Trophoblast cell (in vitro differentiated cells and primary cell): Measurements from ENCODE around the gene FAM219B.
"Not testable (repeated sequence)": the region's sequence is repeated elsewhere in the genome, so short reads cannot be mapped to it uniquely, and the experiment has no call there.

ENCODE experiments used
- DNase-seq, 2 donors: peaks; one replicate each; pipeline ENCODE4 v3.0.0-alpha.2; 2016
- H2AFZ ChIP-seq: 2 replicates; pipeline ENCODE4 v1.6.1; 2013; ENCODE audit warnings: low read length, moderate library complexity, mild to moderate bottlenecking; ENCODE audit not compliant: insufficient read depth, poor library complexity
- H2AK5ac ChIP-seq: 2 replicates; pipeline ENCODE4 v1.6.1; 2013; ENCODE audit warnings: mild to moderate bottlenecking, low read length
- H2BK120ac ChIP-seq: 2 replicates; pipeline ENCODE4 v1.6.1; 2013; ENCODE audit warnings: low read length, mild to moderate bottlenecking, moderate library complexity; ENCODE audit not compliant: insufficient read depth, poor library complexity
- H2BK12ac ChIP-seq: 2 replicates; pipeline ENCODE4 v1.6.1; 2013; ENCODE audit warnings: mild to moderate bottlenecking, low read length, moderate library complexity
- H2BK5ac ChIP-seq: 2 replicates; pipeline ENCODE4 v1.6.1; 2013; ENCODE audit warnings: low read length, low read depth, moderate library complexity, mild to moderate bottlenecking; ENCODE audit not compliant: poor library complexity
- H3K14ac ChIP-seq: 2 replicates; pipeline ENCODE4 v1.6.1; 2013; ENCODE audit warnings: mild to moderate bottlenecking, low read length
- H3K18ac ChIP-seq: 2 replicates; pipeline ENCODE4 v1.6.1; 2013; ENCODE audit warnings: mild to moderate bottlenecking, low read length
- H3K23ac ChIP-seq: 2 replicates; pipeline ENCODE4 v1.6.1; 2013; ENCODE audit warnings: low read length
- H3K27ac ChIP-seq: 2 replicates; pipeline ENCODE4 v1.5.1; 2013; ENCODE audit warnings: low read depth, mild to moderate bottlenecking, inconsistent platforms, low read length, moderate library complexity
- H3K27me3 ChIP-seq: 2 replicates; pipeline ENCODE4 v1.6.1; 2013; ENCODE audit warnings: inconsistent platforms, mild to moderate bottlenecking, low read length, moderate library complexity; ENCODE audit not compliant: insufficient read depth
- H3K36me3 ChIP-seq, 2 experiments: 1 replicate in 1 of 2; 2 replicates in 1 of 2; pipeline ENCODE4 v1.6.1; 2013; ENCODE audit warnings: low read length in 2 of 2, mild to moderate bottlenecking in 2 of 2, moderate library complexity in 1 of 2; ENCODE audit not compliant: insufficient read depth in 2 of 2, control insufficient read depth in 1 of 2
- H3K4ac ChIP-seq: 2 replicates; pipeline ENCODE4 v1.6.1; 2013; ENCODE audit warnings: low read depth, mild to moderate bottlenecking, low read length, moderate library complexity
- H3K4me1 ChIP-seq, 2 experiments: 1 replicate in 1 of 2; 2 replicates in 1 of 2; pipeline ENCODE4 v1.6.1; 2013; ENCODE audit warnings: low read length in 2 of 2, mild to moderate bottlenecking in 2 of 2, moderate library complexity in 1 of 2; ENCODE audit not compliant: insufficient read depth in 2 of 2, control insufficient read depth in 1 of 2
- H3K4me2 ChIP-seq: 2 replicates; pipeline ENCODE4 v1.6.1; 2013; ENCODE audit warnings: inconsistent platforms, mild to moderate bottlenecking, low read length, moderate library complexity
- H3K4me3 ChIP-seq: 2 replicates; pipeline ENCODE4 v1.5.1; 2013; ENCODE audit warnings: mild to moderate bottlenecking, low read depth, low read length, inconsistent platforms
- H3K79me1 ChIP-seq: one replicate; pipeline ENCODE4 v1.6.1; 2013; ENCODE audit warnings: low read length
- H3K79me2 ChIP-seq: 2 replicates; pipeline ENCODE4 v1.6.1; 2013; ENCODE audit warnings: low read length, mild to moderate bottlenecking; ENCODE audit not compliant: control insufficient read depth, insufficient read depth, poor library complexity
- H3K9ac ChIP-seq: 2 replicates; pipeline ENCODE4 v1.6.1; 2013; ENCODE audit warnings: mild to moderate bottlenecking, low read length
- H3K9me3 ChIP-seq: 2 replicates; pipeline ENCODE4 v1.6.1; 2013; ENCODE audit warnings: low read depth, mild to moderate bottlenecking, control low read depth, inconsistent platforms, low read length; ENCODE audit not compliant: insufficient read depth
- H4K12ac ChIP-seq: 2 replicates; pipeline ENCODE4 v1.6.1; 2013; ENCODE audit warnings: low read depth, mild to moderate bottlenecking, low read length, moderate library complexity
- H4K8ac ChIP-seq: 2 replicates; pipeline ENCODE4 v1.6.1; 2013; ENCODE audit warnings: low read depth, mild to moderate bottlenecking, low read length, moderate library complexity
- H4K91ac ChIP-seq: one replicate; pipeline ENCODE4 v1.6.1; 2013; ENCODE audit warnings: low read depth, mild to moderate bottlenecking, low read length, moderate library complexity
- WGBS: extraction: QIAGEN DNeasy Blood & Tissue Kit; methylation state at CpG from one replicate; pipeline ENCODE4 v1.1.7; 2013; ENCODE audit warnings: missing lambda C conversion rate; ENCODE audit not compliant: insufficient read length, insufficient coverage; ENCODE audit errors: extremely low coverage; 5-methylcytosine and 5-hydroxymethylcytosine counted together

FAM219B gene

DNA sequence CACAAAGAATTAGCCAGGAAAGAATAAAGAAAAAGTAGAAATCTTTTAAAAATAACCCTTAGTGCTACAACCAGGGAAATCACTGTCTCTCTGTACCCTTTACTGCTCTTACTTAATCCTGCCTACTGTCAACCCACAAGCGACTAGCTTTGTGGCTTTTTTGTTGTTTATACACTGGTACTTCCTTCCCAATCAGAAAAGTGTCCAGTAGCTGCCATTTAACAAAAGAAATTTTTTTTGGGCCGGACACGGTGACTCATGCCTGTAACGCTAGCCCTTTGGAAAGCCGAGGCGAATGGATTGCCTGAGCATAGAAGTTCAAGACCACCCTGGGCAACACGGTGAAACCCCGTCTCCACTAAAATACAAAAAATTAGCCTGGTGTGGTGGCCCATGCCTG lies 13.8 kb upstream of the FAM219B start:
- Histone ChIP-seq H2BK12ac (no peak overlapping the region), H4K12ac (no peak overlapping the region), H2AFZ (no peak overlapping the region), H3K27me3 (no peaks in the 10 kb centered on the region), H2BK5ac (no peak overlapping the region), H3K4ac (no peak overlapping the region), H3K4me3 (no peak overlapping the region), H3K36me3 (peaks cover 48% of the 10 kb centered on the region in 2 experiments), H2AK5ac (no peak overlapping the region), H3K79me2 (no peaks in the 10 kb centered on the region), H3K18ac (no peak overlapping the region), H3K27ac (no peak overlapping the region), H3K4me1 (no peaks in the 10 kb centered on the region), H4K8ac (no peak overlapping the region), H3K14ac (no peak overlapping the region), H4K91ac (no peak overlapping the region), H3K79me1 (no peaks in the 10 kb centered on the region), H3K9me3 (no peaks in the 10 kb centered on the region), H3K23ac (no peak overlapping the region), H3K4me2 (no peak overlapping the region), H2BK120ac (no peak overlapping the region), H3K9ac (no peak overlapping the region)
- no peak for DNase-seq
- WGBS, result no CpG with 5 or more reads among the region's 8 CpGs

- Histone ChIP-seq H3K14ac (no peak overlapping the region), H4K91ac (no peak overlapping the region), H4K8ac (no peak overlapping the region), H3K4me1 (no peaks in the 10 kb centered on the region), H2BK5ac (no peak overlapping the region), H3K18ac (no peak overlapping the region), H3K27ac (no peak overlapping the region), H3K79me2 (no peaks in the 10 kb centered on the region), H3K4me2 (no peak overlapping the region), H2BK120ac (no peak overlapping the region), H3K23ac (no peak overlapping the region), H4K12ac (no peak overlapping the region), H3K4ac (no peak overlapping the region), H3K79me1 (no peaks in the 10 kb centered on the region), H2AK5ac (no peak overlapping the region), H3K36me3 (peaks cover 45 to 49% of the 10 kb centered on the region in 2 experiments), H3K9ac (no peak overlapping the region), H2AFZ (no peak overlapping the region), H3K4me3 (no peak overlapping the region), H2BK12ac (no peak overlapping the region), H3K9me3 (no peaks in the 10 kb centered on the region), H3K27me3 (no peaks in the 10 kb centered on the region)
- no peak for DNase-seq
- no CpG with 5 or more reads among the region's 6 CpGs for WGBS
These were observed 11.0 kb upstream of the FAM219B start for GRCh38 chr15:74917676-74918075.

GRCh38 chr15:74913799-74914198 lies 7.1 kb upstream of the FAM219B start:
- not testable (repeated sequence) for H3K9me3 ChIP-seq, H3K4ac ChIP-seq, H2BK5ac ChIP-seq, H3K27ac ChIP-seq, H2BK12ac ChIP-seq, H3K14ac ChIP-seq, H3K4me2 ChIP-seq, H3K4me3 ChIP-seq, H4K12ac ChIP-seq, H3K79me1 ChIP-seq, H3K79me2 ChIP-seq, DNase-seq, H2AFZ ChIP-seq, H3K23ac ChIP-seq, H3K27me3 ChIP-seq, H3K9ac ChIP-seq, H4K8ac ChIP-seq, H3K18ac ChIP-seq, H3K4me1 ChIP-seq, H2BK120ac ChIP-seq, H2AK5ac ChIP-seq, H4K91ac ChIP-seq
- H3K36me3 ChIP-seq, result peaks cover 35 to 44% of the 10 kb centered on the region in 2 experiments
- WGBS, result no CpG with 5 or more reads among the region's 8 CpGs

DNA sequence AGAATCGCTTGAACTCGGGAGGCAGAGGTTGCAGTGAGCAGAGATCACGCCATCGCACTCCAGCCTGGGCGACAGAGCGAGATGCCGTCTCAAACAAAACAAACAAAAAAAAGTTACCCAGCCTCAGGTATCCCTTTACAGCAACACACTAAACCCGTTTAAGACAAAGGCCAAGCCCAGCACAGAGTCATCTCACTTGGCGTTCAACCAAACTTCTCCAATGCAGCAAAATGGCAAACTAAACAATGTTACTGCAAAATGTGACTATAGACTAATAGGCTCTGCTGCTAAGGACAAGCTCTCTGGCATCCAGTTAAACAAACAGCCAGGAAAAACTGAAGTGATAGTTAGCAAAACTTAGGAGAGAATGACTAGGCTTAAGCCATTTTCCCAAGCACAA lies 6.4 kb upstream of the FAM219B start:
- Histone ChIP-seq H3K27me3 (no peaks in the 10 kb centered on the region), H3K79me2 (no peaks in the 10 kb centered on the region), H2AFZ (no peak overlapping the region), H2AK5ac (no peak overlapping the region), H3K14ac (no peak overlapping the region), H4K12ac (no peak overlapping the region), H3K9me3 (no peaks in the 10 kb centered on the region), H3K79me1 (no peaks in the 10 kb centered on the region), H3K18ac (no peak overlapping the region), H3K9ac (no peak overlapping the region), H2BK12ac (no peak overlapping the region), H3K36me3 (peaks cover 33 to 39% of the 10 kb centered on the region in 2 experiments), H3K23ac (no peak overlapping the region), H3K4ac (no peak overlapping the region), H4K91ac (no peak overlapping the region), H4K8ac (no peak overlapping the region), H3K27ac (no peak overlapping the region), H3K4me3 (no peak overlapping the region), H3K4me2 (no peak overlapping the region), H3K4me1 (no peaks in the 10 kb centered on the region), H2BK120ac (no peak overlapping the region), H2BK5ac (no peak overlapping the region)
- WGBS, result no CpG with 5 or more reads among the region's 9 CpGs
- DNase-seq, result no peak
